ENCODE data around the gene PHYKPL.
A peak's percentile ranks its signal among the peaks of the same experiment; 100 is the strongest.
"Not testable (repeated sequence)": the region's sequence is repeated elsewhere in the genome, so short reads cannot be mapped to it uniquely, and the experiment has no call there.

The PHYKPL gene

GRCh38 chr5:178199581-178200434, 32.8 kb downstream of the PHYKPL start:
- no peak overlapping the region for H2AFZ ChIP-seq (ENCODE audit: low read depth, low read length, severe bottlenecking)
- H3K4me2 ChIP-seq (ENCODE audit: low read depth, low read length, poor library complexity, severe bottlenecking): no peak overlapping the region
- no peaks in the 10 kb centered on the region for H4K20me1 ChIP-seq (ENCODE audit: low read depth, low read length)
- no peaks in the 10 kb centered on the region for H3F3A ChIP-seq (ENCODE audit: insufficient read depth)
- TF ChIP-seq EZH2phosphoT487 (conservative IDR thresholded peaks at IDR 0.05; ENCODE audit: low read length) (no peak), CTCF (IDR thresholded peaks at IDR 0.05; ENCODE audit: insufficient read depth, low read length, poor library complexity, severe bottlenecking) (no peak)
- H3K27ac ChIP-seq (ENCODE audit: low read depth, low read length): no peak overlapping the region
- no peaks in the 10 kb centered on the region for H3K9me2 ChIP-seq (replicated peaks; ENCODE audit: insufficient read depth, low read length)
- H3K79me2 ChIP-seq (ENCODE audit: insufficient read depth, low read length): peaks cover 10% of the 10 kb centered on the region
- no peaks in the 10 kb centered on the region for H3K9me3 ChIP-seq (ENCODE audit: insufficient read depth, low read length)
- H3K9ac ChIP-seq (ENCODE audit: low read length): no peak overlapping the region
- H3K36me3 ChIP-seq (ENCODE audit: low read length): no peaks in the 10 kb centered on the region
- no peaks in the 10 kb centered on the region for H3K27me3 ChIP-seq (ENCODE audit: low read length)
- H3K4me3 ChIP-seq (ENCODE audit: insufficient read depth, low read length, poor library complexity, severe bottlenecking): no peak overlapping the region

- no peaks in the 10 kb centered on the region for H3F3A ChIP-seq (ENCODE audit: insufficient read depth)
- H4K20me1 ChIP-seq (ENCODE audit: low read depth, low read length): no peaks in the 10 kb centered on the region
- H3K4me3 ChIP-seq (ENCODE audit: insufficient read depth, low read length, poor library complexity, severe bottlenecking): no peak overlapping the region
- H3K36me3 ChIP-seq (ENCODE audit: low read length): no peaks in the 10 kb centered on the region
- H3K9ac ChIP-seq (ENCODE audit: low read length): no peak overlapping the region
- peaks cover 2% of the 10 kb centered on the region for H3K79me2 ChIP-seq (ENCODE audit: insufficient read depth, low read length)
- H3K9me3 ChIP-seq (ENCODE audit: insufficient read depth, low read length): no peaks in the 10 kb centered on the region
- TF ChIP-seq EZH2phosphoT487 (conservative IDR thresholded peaks at IDR 0.05; ENCODE audit: low read length) (no peak), CTCF (IDR thresholded peaks at IDR 0.05; ENCODE audit: insufficient read depth, low read length, poor library complexity, severe bottlenecking) (no peak)
- no peaks in the 10 kb centered on the region for H3K27me3 ChIP-seq (ENCODE audit: low read length)
- H3K27ac ChIP-seq (ENCODE audit: low read depth, low read length): no peak overlapping the region
- no peak overlapping the region for H3K4me2 ChIP-seq (ENCODE audit: low read depth, low read length, poor library complexity, severe bottlenecking)
- no peaks in the 10 kb centered on the region for H3K9me2 ChIP-seq (replicated peaks; ENCODE audit: insufficient read depth, low read length)
- no peak overlapping the region for H2AFZ ChIP-seq (ENCODE audit: low read depth, low read length, severe bottlenecking)
These were observed 33.9 kb downstream of the PHYKPL start for GRCh38 chr5:178198706-178199105.

GRCh38 chr5:178198151-178198550, 34.5 kb downstream of the PHYKPL start:
- H3K27me3 ChIP-seq (ENCODE audit: low read length); H3K27ac ChIP-seq (ENCODE audit: low read depth, low read length); H2AFZ ChIP-seq (ENCODE audit: low read depth, low read length, severe bottlenecking); H3K36me3 ChIP-seq (ENCODE audit: low read length); H3K4me3 ChIP-seq (ENCODE audit: insufficient read depth, low read length, poor library complexity, severe bottlenecking); H3K4me2 ChIP-seq (ENCODE audit: low read depth, low read length, poor library complexity, severe bottlenecking); H3K9me3 ChIP-seq (ENCODE audit: insufficient read depth, low read length); H3F3A ChIP-seq (ENCODE audit: insufficient read depth); H4K20me1 ChIP-seq (ENCODE audit: low read depth, low read length); H3K79me2 ChIP-seq (ENCODE audit: insufficient read depth, low read length); H3K9ac ChIP-seq (ENCODE audit: low read length); H3K9me2 ChIP-seq (replicated peaks; ENCODE audit: insufficient read depth, low read length): not testable (repeated sequence)

GRCh38 chr5:178196986-178197385, 35.6 kb downstream of the PHYKPL start:
- Histone ChIP-seq H3K27me3 (ENCODE audit: low read length) (no peaks in the 10 kb centered on the region), H3F3A (ENCODE audit: insufficient read depth) (no peaks in the 10 kb centered on the region), H3K9me2 (replicated peaks; ENCODE audit: insufficient read depth, low read length) (no peaks in the 10 kb centered on the region), H3K9ac (ENCODE audit: low read length) (no peak overlapping the region), H3K4me2 (ENCODE audit: low read depth, low read length, poor library complexity, severe bottlenecking) (no peak overlapping the region), H3K36me3 (ENCODE audit: low read length) (no peaks in the 10 kb centered on the region), H3K27ac (ENCODE audit: low read depth, low read length) (no peak overlapping the region), H3K9me3 (ENCODE audit: insufficient read depth, low read length) (no peaks in the 10 kb centered on the region), H3K4me3 (ENCODE audit: insufficient read depth, low read length, poor library complexity, severe bottlenecking) (no peak overlapping the region), H2AFZ (ENCODE audit: low read depth, low read length, severe bottlenecking) (no peak overlapping the region), H3K79me2 (ENCODE audit: insufficient read depth, low read length) (no peaks in the 10 kb centered on the region), H4K20me1 (ENCODE audit: low read depth, low read length) (no peaks in the 10 kb centered on the region)
- TF ChIP-seq EZH2phosphoT487 (conservative IDR thresholded peaks at IDR 0.05; ENCODE audit: low read length) (no peak), CTCF (IDR thresholded peaks at IDR 0.05; ENCODE audit: insufficient read depth, low read length, poor library complexity, severe bottlenecking) (peak; percentile 18)
